HG03342 (cell line): ENCODE results near the gene DHRS3.
"Not testable (repeated sequence)": the region's sequence is repeated elsewhere in the genome, so short reads cannot be mapped to it uniquely, and the experiment has no call there.

ENCODE experiments used
- ATAC-seq: cut with Tn5 transposase; IDR thresholded peaks from one replicate; pipeline ENCODE4 v1.9.1; 2021; ENCODE audit warnings: mild to moderate bottlenecking, moderate library complexity; ENCODE audit not compliant: unreplicated experiment

Gene DHRS3, protein sequence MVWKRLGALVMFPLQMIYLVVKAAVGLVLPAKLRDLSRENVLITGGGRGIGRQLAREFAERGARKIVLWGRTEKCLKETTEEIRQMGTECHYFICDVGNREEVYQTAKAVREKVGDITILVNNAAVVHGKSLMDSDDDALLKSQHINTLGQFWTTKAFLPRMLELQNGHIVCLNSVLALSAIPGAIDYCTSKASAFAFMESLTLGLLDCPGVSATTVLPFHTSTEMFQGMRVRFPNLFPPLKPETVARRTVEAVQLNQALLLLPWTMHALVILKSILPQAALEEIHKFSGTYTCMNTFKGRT

GRCh38 chr1:12617901-12618660 lies at the start of gene DHRS3:
Gene DHRS3, minus strand, starts transcription at chr1:12618210. Its CDS starts 862 bp downstream, at chr1:12617348.
- ATAC-seq, result no peak

DNA sequence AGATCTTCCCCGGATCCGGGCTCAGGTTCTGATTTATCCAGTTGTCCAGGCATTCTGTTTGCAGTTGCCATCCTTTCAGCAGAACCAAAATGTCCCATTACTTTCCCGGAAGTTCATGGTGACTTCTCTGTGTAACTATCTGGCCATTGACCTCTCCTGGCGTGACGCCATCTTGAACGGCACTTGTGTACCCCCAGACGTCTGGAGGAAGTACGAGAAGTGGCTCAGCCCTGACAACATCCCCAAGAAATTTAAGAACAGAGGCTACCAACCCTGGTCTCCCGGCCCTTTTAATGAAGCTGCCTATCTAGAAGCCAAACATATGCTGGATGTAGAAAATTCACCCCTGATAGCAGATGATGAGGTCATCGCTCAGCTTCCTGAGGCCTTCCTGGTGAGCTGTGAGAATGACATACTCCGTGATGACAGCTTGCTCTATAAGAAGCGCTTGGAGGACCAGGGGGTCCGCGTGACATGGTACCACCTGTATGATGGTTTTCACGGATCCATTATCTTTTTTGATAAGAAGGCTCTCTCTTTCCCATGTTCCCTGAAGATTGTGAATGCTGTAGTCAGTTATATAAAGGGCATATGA lies 48.2 kb upstream of the DHRS3 start:
- no peak for ATAC-seq

DNA sequence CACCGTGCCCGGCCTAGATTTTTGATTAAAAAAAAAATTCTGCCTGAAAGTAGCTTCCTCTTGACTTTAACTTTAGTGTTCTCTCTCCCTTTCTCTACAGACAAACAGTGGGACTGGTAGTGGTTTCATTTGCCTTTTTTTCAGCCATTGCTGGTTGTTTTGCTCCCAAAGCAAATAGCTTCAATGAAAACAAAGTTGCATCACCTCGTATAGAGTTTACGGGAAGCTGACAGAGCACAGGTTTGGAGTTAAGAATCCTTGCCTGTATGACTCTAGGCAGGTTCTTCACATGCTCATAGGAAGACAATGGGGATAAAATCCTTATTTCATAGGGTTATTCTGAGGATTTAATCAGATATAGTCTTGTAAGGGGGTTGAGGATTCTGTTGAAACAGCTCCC lies 47.5 kb upstream of the DHRS3 start:
- no peak for ATAC-seq

DNA sequence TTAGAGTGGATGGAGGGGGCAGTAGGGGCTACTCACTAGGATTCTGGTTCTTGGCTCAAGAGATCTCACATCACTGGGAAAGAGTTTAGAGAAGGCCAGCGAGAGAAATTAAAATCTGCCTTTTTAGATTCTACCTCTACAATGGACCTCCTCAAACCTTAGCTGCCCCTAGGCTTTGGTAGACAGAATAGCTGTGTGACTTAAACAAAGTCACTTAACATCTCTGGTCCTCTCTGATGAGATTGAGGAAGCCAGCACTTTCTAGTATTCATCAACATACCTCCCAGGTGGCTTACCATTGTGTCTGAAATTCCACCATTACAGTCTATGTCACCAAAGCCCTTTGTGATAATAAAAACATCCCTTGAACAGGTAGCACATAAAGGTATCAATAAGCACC lies 44.5 kb upstream of the DHRS3 start:
- no peak for ATAC-seq

- no peak for ATAC-seq
These were observed 43.7 kb upstream of the DHRS3 start for GRCh38 chr1:12661606-12662219.

GRCh38 chr1:12658531-12659453 lies 40.8 kb upstream of the DHRS3 start:
- no peak for ATAC-seq

DNA sequence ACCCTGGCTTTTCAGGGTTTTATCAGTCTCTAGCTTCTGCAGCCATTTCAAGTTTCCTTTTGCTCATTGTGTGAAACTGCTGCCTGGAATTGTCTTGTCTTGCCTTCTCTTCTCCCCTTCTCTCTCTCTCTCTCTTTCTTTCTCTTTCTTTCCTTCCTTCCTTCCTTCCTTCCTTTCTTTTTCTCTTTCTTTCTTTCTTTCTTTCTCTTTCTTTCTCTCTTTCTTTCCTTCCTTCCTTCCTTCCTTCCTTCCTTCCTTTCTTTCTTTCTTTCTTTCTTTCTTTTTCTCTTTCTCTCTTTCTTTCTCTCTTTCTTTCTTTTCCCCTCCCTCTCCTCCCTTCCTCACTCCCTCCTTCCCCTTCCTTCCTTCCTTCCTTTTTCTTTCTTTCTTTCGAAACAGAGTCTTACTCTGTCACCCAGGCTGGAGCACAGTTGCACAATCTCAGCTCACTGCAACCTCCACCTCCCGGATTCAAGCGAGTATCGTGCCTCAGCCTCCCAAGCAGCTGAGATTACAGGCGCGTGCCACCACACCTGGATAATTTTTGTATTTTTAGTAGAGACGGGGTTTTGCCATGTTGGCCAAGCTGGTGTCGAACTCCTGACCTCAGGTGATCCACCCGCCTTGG lies 40.0 kb upstream of the DHRS3 start:
- ATAC-seq, result not testable (repeated sequence)

DNA sequence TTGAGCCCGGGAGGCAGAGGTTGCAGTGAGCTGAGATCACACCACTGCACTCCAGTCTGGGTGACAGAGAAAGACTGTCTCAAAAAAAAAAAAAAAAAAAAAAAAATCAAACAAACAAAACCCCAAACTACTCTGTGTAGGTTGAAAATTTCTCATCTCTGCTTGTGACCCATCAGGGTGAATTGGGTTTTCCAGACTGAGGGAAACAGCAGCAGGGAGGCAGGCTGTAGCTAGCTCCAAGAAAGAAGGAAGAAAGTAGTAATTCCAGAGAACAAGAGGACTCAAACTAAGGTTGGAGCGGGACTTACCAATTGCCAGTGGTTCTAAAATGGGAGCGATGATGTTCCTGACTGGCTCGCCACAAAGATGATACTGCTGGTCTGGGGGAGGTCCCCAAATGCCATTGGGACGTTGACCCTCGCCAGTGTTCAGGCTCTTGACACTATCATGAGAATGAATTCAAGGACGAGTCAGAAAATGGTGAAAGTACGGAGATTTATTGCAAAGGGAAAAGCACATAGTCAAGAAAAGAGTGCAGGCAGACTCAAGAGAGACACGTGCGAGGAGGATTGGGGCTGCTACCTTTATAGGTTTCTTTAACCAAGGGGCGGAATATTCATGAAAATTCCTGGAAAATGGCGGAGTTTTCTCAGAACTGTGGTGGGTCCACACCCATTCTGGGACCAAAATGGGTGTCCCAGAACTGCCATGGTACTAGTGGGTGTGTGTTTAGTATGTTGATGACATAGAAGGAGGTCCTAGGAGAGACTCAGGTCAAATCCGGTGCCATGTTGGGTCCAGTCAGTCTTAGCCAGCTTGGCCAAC lies 39.3 kb upstream of the DHRS3 start:
- ATAC-seq, result no peak

GRCh38 chr1:12656575-12656974 lies 38.6 kb upstream of the DHRS3 start:
- no peak for ATAC-seq

DNA sequence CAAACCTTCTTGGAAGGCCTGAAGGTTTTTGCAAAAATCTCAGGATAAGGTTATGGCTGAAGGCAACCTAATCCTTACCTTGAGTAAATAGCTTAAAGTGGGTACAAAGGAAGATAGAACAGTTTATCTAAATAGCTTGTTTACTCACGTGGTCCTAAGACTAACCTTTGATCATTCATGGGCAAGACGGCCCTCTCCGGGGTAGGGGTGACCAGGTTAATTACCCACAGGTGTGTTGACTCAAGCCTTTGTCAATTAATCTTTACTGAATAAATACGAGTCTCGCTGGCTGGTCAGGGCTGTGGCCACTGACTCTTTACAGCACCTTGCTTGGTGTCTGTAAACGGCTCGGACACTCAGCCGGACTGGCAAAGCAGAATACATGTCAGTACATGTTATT lies 36.6 kb upstream of the DHRS3 start:
- ATAC-seq, result no peak

- no peak for ATAC-seq
These were observed 36.1 kb upstream of the DHRS3 start for GRCh38 chr1:12654004-12654567.

DNA sequence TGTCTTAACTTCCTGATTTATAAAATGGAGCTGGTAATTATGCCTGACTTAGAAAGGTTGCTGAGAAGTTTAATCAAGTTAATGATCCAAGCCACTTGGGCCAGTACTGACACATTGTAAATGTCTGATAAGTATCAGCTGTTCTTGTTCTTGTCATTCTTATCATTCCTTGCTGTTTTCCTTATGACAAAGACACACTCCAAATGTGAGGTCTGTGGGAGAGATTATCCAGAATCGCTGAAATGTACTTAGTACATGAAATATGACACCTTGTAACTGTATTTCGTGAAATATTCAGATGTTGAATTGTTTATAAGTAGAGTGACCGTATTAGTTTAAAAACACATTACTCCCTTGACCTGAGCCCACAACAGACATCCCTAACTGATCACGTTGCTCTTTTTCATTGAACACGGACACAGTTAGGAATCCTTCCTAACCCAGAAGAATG lies 32.0 kb upstream of the DHRS3 start:
- ATAC-seq, result no peak

GRCh38 chr1:12648741-12649140 lies 30.7 kb upstream of the DHRS3 start:
- no peak for ATAC-seq

GRCh38 chr1:12645401-12645800 lies 27.4 kb upstream of the DHRS3 start:
- not testable (repeated sequence) for ATAC-seq

- no peak for ATAC-seq
These were observed 26.8 kb upstream of the DHRS3 start for GRCh38 chr1:12644829-12645228.

GRCh38 chr1:12644237-12644636 lies 26.2 kb upstream of the DHRS3 start:
- ATAC-seq, result no peak

DNA sequence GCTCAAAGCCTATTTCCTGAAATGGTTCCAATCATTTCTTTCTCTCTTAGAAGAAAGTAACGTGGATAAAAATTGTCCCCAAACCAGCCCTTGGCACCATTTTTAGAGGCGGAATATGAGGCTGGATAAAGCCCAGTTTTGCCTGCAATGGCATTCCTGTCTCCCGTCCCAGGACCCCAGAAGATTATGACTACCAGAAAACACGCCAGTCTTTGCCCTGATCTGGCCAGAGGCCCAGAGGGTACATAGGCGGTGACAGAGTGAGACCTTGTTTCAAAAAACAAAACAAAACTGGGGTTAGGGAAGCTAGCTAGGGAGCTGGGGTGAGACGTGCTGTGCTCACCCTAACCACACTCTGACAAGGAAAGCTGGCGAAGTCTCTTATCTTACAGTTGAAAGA lies 25.8 kb upstream of the DHRS3 start, which contains the start of gene AADACL4:
TSS of gene AADACL4 (plus strand) at position 301 of the 400 bp plus-strand sequence. CDS start 462 bp downstream, outside the sequence.
- no peak for ATAC-seq

- ATAC-seq, result no peak
These were observed 25.1 kb upstream of the DHRS3 start for GRCh38 chr1:12643079-12643478.

DNA sequence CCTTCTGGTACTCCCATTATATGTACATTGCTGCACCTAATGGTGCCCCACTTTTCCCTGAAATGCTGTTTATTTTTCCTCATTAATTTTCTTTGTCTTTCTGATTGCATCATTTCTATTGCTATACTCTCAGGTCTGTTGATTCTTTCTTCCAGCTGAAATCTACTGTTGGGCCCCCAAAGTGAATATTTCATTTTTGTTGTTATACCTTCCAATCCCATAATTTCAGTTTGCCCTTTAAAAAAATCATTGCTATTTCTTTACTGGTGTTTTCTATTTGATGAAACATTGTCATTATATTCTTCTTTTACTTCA lies 22.9 kb upstream of the DHRS3 start:
- no peak for ATAC-seq
